ENCODE results near the gene SERGEF.

Gene SERGEF

DNA sequence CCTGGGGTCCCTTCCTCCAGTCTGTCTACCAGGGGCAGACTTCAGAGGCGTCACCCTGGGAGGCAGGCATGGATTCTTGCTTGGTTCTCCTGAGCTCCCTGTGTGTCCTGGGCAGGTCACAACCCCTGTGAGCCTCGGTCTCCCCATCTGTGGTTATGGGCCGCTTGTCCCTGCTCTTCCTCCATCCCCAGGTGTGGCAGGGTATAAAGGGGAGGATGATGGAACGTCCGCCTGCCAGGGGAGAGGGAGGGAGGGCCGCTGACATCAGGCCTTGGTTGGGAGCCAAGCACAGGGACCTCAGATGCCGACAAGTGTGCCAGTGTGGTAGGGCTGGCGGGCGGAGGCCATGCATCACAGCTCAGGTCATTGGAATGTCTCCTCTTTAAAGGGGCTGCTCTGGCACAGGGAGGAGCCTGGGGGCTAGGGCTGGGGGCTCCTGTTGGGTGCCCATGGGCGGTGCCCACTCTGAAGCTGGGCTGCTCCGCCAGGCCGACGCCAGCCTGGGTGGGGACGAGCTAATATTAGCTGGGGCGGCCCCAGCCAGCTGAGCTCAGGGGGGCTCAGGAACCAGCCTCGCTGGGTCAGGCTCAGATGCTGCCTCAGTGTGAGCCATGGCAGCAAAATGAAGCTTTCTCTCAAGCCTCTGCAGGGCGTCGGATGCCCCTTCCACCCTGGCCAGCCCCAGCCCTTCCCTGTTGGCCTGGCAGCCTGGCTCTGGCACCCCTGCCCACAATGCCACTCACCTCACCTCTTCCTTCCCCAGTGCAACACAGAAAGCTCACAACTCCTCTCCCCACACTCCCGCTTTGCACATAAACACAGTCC is 265.5 kb downstream of the SERGEF start:
- H3K4me3 ChIP-seq: no peak overlapping the region
- no peak overlapping the region for H3K27ac ChIP-seq

DNA sequence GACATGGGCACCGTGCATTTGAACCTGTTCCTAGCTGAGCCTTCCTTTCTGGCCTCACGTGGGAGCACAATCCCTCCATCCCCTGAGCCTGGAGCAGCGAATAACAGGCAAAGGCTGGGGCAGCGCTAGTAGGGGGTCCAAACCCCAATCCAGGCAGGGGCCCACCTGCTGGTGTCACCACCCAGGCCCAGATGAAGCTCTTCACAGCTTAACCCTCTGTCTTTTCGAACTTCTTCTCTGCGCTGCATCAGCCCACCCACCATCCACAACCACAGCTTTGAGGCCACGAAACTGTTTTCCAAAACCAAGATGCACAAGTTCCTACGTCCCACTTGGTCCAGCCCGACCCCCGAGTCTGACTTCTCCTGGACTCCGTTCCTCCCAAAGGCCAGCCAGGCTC is 266.8 kb downstream of the SERGEF start:
- H3K4me3 ChIP-seq: no peak overlapping the region
- no peak overlapping the region for H3K27ac ChIP-seq

DNA sequence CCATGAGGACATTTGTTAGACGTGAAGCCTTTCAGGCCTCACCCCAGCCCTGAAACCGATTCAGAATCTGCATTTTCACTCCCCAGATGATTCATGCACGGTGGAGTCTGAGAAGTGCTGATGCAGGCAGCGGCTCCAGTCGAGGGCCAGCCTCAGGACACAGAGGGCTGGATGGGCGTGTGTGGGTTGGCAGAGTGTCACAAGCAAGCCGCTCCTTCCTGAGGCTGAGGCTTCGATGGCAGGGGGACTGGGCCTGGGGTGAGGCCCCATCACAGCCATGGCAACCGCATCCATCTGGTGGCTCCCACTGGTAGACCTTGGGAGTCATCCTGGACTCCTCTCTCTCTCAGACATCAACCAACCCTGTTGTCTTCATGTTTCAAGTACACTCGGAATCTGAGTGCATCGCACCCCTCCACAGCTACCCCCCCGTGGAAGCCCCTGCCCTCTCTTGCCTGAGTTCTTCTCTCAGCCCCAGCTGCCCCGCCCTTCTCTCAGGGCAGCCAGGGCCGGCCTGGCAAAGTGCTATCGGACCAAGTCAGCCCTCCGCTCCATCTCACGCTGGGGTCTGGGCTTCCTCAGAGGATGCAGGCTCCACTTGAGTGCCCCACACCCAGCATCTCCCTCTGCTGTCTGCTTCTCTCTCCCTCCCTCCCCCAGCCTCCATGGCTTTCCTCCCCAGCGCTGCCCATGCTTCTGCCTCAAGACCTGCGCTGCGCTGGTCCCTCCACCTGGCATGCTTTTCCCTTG is 267.6 kb downstream of the SERGEF start:
- Histone ChIP-seq H3K27ac (no peak overlapping the region), H3K4me3 (no peak overlapping the region)

DNA sequence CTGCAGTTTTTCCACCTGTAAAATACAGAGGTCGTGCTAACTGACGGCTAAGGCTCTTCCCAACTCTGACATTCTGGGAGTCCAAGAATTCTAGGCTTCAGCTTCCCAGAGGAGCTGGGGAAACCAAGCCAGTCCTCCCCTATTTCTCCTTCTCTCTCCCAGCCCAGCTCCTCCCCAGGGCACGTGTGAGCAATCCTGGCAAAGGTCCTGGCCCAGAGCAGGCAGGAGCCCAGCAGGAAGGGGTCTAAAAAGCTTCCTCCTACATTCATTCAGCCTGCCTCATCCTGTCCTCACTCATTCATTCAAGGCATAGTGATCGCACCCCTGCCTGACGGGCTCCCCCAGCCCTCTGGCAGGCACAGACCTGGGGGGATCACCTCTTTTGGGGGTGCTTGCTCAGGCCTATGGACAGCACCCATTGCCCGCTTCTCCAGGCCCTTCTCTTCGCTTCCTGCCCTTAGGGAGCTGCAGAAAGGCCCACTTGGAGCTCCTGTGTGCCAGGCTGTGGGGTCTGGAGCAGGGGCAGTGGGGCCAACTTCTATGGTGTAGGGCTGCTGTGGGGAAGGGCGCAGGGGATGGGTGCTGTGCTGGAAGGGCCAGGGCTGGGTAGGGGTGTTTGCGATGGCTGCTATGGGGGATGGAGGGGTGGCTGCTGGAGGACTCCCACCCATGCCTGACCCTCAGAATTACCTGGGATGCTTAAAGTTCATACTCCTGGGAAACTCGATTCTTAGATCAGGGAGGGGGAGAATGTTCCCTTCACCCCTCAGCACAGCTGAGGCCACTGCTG is 268.5 kb downstream of the SERGEF start:
- Histone ChIP-seq H3K27ac (no peak overlapping the region), H3K4me3 (no peak overlapping the region)

DNA sequence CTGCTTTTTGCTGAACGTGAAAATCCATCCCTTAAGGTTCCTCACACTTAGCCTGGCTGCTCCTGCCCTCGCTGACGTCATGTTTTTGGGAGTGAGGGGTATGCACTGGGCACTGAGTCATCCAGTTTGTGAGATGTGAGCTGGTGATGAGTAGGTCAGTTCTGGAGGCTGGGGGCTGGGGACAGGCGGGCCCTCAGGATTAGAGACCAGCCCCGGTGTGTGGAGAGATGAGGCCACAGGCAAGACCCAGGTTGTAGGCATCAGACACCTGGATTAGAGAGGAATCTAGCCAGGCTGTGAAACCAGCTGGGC is 269.1 kb downstream of the SERGEF start:
- no peak overlapping the region for H3K4me3 ChIP-seq
- H3K27ac ChIP-seq: no peak overlapping the region

DNA sequence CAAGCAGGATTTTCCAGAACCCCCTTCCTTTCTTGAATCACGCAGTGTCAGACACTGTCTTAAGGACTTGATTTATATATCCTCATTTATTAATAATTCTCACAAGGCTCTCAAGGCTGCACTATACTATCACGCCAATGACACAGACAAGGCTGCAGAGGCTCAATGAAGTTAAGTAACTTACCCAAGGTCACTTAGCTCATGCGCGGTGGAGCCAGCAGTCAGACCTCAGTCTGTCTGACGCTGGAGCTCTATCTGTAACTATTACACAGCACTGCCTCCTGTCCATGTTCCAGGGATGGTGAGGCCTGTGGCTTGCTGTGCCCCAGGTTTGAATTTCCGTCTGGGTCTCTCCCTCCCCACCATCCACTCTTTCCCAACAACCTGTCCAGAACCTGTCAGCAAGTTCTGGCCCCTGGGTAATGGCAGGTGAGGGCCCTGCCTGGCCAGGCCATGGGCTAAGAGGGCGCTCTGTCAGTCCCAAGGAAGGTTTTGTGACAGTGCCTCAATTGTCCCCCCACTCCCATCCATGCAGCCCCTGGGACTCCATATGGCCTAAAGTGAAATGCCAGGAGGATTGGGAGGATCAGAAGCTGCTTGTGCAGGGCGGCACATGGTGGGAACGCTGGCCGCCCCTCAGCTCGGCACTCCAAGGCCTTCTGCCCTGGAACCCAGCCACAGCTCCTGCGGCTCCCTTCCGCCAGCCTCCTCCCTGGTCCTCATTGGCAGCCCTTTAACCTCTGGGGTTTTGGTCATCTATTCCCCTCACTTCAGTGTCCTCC is 269.6 kb downstream of the SERGEF start:
- H3K27ac ChIP-seq: no peak overlapping the region
- H3K4me3 ChIP-seq: no peak overlapping the region

DNA sequence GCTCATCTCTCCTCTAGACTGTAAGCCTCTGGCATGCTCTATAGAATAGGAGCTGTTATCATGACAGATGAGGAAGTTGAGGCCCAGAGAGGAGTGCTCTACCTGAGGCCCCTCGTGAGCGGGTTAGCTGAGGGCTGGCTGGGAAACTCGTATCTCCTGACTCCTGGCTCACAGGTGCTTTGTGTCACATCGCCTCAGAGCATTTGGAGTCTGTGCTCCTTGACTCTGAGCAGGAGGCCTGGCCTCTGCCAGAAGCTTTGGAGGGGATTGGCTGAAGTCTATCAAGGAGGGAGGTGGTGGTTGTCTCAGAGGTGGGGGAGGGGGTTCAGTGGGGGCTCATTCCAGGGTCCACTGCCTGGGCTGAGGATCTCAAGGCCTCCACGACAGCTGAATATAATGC is 270.8 kb downstream of the SERGEF start:
- no peak overlapping the region for H3K27ac ChIP-seq
- H3K4me3 ChIP-seq: no peak overlapping the region

DNA sequence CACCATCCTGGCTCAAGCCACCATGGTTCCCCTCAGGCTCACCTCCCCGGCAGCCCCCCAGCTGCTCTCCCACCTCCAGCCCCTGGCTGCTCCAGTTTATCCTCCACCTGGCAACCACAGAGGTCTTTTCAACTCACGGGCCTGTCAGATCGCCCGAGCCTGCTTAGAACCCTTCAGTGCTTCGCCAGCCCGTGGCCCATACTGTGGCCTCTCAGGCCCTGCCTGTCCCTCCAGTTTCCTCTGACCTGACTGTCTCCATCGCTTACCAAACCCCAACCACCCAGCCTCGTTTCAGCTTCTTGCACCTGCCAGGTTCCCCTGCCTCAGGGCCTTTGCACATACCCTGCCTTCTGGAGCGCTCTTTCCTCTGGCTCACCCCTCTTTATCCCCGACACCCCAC is 271.4 kb downstream of the SERGEF start:
- Histone ChIP-seq H3K4me3 (no peak overlapping the region), H3K27ac (no peak overlapping the region)

DNA sequence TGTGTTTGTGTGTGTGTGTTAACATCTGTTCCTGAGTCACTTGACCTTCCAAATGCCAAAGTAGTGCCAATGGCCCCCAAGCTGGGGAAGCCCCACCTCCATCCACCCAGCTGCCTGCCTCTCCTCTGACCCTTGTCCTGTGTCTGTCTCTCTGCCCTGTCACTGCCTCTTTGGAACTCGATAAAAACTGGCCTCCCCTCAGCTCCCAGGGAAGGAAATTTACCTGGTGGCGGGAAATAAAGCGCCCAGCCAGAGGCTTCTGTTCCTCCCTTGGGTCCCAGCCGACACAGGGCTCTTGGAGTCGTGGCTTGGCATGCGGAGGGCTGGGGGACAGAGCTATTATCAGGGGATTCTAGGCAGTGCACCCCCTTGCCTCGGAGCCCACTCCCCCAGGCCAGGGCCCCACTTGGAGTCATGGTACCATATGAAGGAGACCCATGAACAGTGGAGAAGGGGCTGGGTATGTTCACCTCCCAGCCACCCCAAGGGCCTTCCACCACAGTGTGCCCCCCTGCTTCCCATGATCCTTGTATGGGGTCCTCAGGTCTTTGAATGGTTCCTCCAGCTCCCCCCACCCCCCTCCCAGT is 272.1 kb downstream of the SERGEF start:
- Histone ChIP-seq H3K4me3 (no peak overlapping the region), H3K27ac (no peak overlapping the region)

DNA sequence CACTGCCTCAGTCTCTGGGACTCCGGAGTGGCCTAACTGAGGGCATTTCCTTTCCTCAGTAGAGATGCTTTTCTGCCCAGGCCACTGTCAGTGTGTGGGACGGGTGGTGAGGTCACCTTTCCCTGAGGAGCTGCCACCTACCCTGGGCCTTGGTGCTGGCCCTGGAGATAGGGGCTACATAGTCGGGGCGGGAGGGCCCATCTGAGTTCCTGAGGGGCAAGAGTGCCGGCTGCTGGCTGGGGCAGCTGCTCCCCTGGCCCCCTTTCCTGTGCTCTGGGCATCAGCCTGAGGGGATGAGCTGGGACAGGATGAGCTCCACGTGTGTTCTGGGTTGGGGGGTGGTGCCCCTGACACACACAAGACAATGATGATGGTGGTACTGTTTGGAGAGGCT is 272.9 kb downstream of the SERGEF start:
- H3K4me3 ChIP-seq: no peak overlapping the region
- no peak overlapping the region for H3K27ac ChIP-seq

DNA sequence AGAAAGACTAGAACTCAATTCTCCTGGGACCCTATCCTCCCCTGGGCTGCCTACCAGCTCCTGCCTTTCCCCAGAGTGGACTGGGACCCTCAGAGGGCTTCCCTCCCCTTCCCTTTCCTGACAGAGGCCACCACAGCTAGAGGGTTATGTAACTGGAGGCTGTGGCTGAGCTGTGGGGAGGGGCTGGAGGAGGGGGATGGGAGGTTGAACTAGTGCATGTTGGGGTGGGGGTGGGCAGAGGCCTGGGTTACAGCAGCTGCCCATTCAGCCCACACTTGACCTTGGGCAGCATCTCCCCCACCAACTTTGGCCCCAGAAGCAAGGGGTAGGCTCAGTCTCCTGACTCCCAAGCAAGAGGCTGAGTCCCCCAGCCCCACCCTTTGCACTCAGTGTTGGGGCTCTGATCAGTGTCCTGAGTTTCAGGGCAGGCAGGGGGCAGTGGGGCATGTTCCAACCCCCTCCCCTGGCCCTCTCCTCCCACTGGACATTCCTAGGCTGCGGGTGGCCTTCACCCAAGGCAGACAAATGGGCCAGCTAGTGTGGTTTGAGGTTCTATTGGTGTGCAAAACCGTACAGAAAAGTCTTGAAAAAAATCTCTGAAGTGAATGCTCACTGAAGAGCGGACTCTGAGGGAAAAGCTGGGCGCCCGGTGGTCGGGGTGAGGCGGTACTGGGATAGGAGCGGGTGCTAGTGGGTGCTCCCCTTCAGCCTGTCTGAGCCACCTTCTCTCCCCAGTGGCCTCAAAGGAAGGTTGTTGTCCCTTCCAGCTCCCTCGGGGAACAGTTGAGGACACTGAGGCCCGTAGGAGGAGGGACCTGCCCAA is 274.5 kb downstream of the SERGEF start:
- H3K27ac ChIP-seq: no peak overlapping the region

More for the DNA sequence above, 274.5 kb downstream of the SERGEF start:
- H3K4me3 ChIP-seq: no peak overlapping the region
